Stimulated activated CD4-positive, alpha-beta T cell treated with anti-CD3 and anti-CD28 coated beads, Interleukin-4, amount 100 ng/mL, for 24 hours (primary cell): ENCODE measurements around the gene RERG.
"Not testable (repeated sequence)": the region's sequence is repeated elsewhere in the genome, so short reads cannot be mapped to it uniquely, and the experiment has no call there.

ENCODE experiments used
- DNase-seq: peaks from one replicate; pipeline ENCODE4 v3.0.0-alpha.2; 2020

The RERG gene, protein sequence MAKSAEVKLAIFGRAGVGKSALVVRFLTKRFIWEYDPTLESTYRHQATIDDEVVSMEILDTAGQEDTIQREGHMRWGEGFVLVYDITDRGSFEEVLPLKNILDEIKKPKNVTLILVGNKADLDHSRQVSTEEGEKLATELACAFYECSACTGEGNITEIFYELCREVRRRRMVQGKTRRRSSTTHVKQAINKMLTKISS

DNA sequence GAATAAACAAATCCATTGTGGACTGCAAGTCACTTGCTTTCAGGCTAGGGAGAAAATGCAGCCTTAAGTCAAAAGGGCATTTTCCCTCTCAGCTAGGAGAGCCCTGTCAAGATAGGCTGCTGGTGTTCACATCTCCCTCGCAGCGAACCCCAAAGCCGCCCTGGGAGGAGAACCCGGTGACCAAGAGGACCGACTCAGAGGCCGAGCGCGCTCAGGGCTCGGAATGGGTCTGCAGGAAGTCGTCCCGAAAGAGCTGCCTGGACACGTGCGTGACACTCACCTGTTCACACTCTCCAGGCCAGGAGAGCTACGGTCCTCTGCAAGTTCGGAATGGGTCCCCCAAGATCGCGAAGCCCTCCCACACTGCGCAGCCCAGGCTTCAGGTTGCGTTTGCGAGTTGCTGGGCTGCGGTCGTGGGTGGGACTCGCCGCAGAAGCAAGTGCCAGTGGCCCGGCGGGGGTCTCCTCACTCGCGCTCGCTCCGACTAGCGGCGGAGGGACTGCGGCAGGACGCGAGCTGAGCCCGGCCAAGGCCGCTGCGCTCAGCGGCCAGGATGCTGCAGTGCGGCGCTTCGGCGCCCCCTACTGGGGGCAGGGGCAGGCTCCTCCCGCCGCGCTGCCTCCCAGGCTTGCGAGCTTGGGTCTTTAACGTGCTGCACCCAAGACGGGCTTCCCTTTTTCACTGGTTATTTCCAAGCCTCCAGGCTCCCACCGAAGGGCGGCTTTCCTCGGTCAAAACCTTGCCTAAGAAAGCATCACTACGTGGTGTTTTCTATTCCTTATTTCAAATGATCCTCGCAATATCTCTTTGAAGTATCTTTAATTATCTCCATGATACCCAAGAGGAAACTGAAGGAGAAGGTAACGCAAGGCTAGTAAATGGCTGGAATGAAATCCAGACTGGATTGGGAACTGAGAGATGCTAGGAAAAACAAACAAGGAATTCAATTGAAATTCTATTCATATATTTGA is at the start of gene RERG:
Gene RERG (minus strand): TSS at position 503 of the 971 bp plus-strand sequence. CDS start 3,928 bp downstream, outside the sequence.
- peak; percentile 71 for DNase-seq

DNA sequence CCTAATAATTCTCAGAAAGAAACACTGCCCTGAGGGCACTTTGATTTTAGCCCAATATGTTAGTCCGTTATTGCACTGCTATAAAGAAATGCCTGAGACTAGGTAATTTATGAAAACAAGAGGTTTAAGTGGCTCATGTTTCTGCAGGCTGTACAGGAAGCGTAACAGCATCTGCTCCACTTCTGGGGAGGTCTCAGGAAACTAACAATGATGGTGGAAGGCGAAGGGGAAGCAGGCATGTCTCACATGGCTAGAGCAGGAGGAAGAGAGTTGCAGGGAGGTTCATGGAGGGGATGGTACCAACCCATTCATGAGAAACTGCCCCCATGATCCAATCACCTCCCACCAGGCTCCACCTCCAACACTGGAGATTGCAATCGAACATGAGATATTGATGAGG is 49.4 kb upstream of the RERG start:
- DNase-seq = no peak

DNA sequence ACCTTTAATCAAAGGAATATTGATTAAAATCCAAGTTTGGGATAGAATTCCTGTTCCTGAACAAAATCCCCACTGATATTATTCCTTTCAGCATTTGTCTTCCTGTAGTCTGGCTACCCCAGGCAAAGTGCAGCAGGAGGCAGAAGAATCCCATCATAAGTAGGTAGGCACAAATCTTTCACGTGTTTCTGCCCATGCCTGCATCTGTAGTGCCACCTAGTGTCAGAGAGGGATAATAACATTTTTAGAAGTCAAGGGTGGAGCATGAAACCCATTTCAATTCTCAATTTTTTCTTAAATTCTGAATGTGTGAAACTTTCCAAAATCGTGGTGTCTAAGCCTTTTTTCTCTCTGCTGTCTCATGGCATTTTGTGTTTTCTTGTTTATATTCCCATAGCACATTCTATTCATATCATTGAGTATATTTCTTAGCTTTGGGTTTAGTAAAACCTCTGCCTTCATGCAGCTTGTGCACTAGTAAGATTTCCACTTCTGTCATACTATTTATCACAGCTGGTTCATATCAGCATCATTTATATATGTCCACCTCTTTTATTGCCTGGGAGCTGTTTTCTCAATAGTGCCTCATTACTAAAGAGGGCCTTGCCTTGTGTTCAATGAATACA is 47.8 kb upstream of the RERG start:
- peak; percentile 33 for DNase-seq

DNA sequence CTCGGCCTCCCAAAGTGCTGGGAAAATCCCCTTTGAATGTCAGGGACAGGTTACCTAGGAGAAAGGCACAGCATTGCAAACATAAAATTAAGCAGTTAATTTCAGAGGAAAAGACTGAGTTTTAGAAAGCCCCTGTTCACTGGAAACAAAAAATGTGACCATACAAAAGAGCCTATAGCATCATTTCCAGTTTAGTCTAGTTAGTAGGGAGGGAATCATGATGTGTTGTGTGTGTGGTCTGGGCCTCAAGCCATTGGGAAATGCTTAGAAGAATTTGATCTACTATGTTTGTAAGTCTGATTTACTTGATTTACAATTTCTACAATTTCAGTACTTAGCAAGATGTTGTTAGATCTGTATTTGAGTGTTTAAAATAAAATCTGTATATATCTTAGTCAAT is 47.1 kb upstream of the RERG start:
- DNase-seq = no peak

DNA sequence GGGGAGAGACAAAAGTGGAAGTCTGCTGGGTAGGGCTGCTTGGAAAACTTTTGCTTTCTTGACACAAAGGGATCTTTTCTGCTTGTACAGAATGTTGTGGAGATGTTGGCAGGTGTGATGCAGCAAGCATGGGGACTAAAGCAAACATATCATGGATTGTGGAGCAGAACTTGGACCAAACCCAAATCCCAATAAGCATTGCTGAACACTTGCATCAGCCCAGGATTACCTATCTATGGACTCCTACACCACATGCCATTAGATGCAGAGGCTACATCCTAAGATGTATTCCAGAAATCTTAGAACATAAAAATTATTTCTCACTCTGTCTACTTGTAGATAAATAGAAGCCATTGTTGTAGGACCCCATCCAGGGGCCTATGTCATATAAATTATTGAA is 44.7 kb upstream of the RERG start:
- DNase-seq = no peak

DNA sequence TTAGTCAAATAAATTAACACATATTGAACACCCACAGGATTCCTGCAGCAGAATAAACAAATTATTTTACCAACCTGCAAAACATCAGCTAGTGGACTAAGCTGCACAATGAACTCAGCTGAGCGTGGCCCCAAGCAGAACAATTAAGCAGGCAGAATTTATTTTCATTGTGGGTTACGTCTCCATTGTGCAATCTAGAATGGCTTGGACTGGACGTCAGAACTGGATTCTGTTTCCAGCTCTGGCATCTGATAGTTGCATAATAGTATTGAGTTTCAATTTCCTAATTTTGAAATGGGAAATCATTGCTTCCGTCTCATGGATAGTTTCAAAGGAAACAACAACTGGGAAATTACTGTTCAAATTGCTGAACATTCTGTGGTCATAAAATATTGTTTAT is 35.5 kb upstream of the RERG start:
- no peak for DNase-seq

DNA sequence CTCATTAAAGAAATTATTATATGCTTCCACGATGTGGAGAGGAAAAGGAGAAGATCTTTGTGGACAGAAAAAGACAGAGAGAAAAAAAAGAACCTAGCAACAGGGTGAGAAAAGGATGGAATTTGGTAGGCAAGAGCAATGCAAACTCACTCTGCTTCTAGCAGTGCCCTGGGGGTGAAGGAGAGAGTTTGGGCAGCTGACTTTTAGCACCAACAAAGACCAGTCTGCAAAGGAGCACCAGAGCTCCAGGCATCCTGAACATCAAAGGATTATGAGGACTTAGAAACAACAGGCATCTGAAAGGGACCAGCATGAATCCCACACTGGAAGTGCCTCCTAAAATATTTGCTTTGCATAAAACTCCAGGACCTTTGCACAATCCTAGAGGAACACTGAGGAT is 32.8 kb upstream of the RERG start:
- DNase-seq = no peak

DNA sequence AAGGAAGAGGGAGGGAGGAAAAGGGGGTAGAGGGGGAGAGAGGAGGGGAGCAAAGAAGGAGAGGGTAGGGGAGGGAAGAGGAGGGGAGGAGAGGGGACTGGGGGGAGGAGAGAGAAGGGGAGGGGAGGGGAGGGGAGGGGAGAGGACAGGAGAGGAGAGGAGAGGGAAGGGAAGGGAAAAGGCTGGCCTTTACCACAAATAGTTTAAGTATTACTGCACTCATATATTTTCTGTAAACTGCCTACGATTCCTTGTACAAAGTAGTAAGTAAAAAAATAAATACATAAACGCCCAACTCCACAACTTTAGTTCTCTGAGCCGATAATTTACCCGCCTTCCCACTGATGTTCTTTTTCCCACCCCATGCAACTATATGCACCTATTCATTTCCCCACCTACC is 23.7 kb upstream of the RERG start:
- DNase-seq = no peak

DNA sequence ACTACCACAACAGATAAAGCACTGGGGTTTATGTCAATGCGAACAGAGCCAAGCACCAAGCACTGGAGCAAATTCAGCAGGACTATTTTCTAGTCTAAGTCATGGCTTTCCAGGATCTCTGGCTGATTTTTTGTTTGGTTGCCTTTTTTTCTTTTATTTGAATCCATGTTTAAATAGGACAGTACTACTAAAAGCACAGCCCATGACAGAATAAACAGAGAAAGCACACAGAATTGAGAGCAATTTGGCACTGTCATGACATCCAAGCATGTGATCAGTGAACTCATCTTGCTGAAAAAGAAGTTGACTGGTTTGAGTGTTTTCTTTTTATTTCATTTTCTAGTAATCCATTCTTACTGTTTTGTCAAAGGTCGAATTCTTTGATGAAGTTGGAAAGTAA is 23.1 kb upstream of the RERG start:
- no peak for DNase-seq

DNA sequence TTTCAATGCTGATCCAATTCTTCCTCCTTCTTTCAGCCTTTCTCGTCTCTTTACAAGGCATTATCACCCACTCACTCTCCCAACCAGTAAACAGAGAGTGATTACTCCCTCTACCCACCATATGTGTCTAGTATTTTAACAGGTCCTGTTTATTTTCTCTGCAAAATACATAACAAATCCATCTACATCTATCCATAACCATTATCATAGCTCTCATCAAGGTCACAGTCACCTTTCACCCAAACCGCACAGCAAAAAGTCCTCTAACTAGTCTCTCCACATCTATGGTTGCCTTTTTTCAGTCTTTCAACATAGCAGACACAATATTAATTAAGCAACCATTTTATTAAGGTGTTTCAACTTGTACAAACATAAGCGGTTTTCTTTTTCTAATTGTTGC is 21.9 kb upstream of the RERG start:
- DNase-seq = no peak

DNA sequence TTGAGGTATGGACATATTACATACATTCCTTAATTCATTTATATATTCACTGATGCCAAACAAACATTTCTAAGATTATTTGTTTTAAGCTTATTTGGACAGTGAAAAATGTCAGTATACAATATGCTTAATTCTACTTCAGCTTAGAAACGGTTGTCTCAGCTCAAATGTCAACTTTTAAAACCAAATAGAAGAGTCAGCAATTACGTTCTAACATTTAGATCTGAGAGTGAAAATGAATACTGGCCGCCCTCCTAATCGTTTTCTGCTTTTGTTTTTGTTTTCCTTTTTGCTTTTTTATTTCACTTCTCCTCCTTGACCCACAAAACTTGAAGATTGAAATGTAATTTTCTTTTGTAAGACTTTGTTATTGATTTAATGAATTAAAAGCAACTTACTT is 19.7 kb upstream of the RERG start:
- no peak for DNase-seq

DNA sequence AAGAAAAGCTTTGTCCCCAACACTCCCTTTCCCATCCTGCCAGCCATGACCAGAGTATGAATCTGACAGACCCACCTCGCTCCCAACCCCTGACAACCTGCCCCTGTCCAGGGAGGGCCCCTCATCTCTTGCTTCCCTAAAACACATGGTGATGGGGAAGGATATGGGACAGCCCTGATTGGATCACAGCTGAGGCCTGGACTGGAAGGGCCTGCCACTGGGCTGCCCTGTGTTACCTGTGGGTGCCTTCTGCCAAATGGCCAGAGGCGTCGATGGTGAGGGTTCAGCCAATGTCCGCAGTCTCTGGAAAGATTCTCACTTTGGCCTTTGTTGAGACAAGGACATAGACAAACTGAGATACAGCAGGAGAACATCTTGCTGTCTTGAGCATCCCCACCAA is 13.3 kb upstream of the RERG start:
- DNase-seq = no peak

DNA sequence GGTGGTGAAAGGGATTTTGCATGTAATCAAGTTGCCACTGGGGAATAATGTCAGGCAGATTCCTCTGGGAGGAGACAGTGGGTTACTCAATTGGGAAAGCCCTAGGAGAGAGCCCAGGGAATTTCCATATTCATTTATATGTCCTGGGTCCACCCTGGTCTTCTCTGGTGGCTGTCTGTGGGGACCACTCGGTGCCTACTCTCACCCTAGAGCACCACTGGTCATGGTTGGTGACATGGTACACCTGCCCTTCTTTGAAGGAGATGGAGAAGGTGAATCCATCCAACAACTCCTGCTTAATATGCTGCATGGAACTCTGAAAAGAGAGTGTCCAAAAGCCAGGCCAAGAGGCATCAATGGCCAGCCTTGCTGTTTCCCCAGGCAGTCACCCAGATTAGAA is 12.8 kb upstream of the RERG start:
- no peak for DNase-seq

DNA sequence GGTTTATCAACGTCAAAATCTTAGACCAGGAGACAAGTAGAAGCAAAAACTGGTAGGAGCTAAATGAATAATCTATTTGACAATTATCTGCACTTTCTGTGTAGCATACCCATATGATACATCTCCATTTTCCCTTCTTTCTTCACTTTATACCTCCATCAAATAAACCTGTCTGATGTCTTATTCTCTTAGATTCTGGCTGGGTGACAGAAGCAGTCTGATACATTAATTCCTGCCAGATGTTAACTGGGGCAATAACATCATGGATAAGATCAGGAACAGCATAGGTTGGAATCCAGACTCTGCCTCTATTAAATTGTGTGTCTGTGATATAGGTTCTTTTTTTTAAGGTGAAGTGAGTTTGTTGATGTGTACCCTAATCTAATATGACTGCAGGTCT is 11.7 kb upstream of the RERG start:
- no peak for DNase-seq

DNA sequence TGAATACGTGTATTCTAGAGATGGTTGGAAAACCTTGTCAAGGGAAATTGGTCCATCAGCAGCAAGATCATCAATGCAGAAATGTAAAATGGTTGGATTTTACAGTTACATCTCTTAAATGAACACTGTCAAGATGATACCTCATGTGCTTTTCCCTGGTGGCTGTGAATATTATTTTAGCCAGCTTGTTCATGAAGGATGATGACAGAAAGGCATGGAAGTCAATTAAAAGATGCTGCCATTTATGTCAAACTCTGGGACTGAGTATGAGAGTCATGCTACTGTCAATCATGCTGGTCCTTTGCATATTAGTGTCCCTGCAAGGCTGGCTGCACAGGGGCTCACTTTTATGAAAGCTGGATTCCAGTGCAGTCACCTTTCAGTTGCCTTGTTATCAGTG is 10.3 kb upstream of the RERG start:
- DNase-seq = no peak

DNA sequence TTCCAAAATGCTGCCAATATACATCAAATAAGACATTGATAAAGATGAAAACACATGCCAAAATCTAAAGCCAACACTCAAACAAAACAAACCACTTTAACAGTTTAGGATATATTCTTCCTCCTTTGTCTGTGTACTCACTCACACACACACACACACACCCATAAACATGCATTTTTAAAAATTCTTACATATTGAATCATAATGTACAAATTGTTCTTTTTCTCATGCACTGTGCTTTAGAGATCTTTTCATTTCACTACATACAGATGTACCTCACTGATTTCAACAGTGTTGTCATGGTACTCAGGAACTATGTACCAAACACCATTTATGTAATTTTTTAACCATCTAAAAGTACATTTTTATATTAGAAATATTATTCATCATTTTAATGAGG is 9.5 kb upstream of the RERG start:
- DNase-seq = no peak

DNA sequence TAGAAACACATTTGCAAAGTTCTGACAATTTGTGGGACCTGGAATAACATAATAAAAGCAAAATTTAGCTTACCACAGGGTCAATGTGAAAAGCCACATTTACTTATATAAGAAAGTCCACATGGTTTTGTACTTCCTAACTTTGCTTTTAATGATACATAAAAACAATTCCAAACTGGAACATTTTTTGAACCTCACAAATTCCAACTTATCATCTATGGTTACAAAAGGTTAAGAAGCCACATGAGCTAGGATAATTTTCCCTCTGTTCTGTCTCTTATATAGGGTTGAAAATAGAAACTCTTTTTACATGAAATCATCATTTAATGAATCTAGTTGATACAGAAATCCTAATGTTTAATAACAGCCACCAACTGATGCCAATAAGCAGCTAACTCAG is 8.9 kb upstream of the RERG start:
- no peak for DNase-seq

DNA sequence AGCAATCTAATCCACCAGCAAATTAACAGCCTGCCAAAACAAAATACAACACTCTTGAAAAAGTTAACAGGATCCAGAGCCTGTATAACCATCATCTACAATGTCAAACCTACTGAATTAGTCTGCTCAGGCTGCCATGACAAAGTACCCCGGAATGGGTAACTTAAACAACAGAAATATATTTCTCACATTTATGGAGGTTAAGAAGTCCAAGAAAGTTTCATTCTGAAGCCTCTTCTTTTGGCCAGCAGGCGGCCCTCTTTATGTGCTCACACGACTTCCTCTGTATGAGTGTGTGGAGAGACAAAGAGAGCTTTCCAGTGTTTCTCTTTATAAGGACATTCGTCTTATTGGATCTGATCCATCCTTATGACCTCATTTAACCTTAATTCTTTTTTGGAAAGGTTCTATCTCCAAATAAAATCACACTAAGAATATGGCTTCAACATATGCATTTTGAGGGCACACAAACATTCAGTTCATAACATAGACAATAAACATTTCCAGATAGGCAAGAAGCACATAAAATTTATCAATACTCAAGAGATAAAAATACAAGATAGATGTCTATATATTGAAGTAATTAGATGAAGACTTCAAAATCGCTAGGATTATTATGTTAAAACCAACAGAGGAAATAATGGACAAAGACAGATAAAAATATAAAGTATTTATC is 5.9 kb upstream of the RERG start:
- peak; percentile 12 for DNase-seq

DNA sequence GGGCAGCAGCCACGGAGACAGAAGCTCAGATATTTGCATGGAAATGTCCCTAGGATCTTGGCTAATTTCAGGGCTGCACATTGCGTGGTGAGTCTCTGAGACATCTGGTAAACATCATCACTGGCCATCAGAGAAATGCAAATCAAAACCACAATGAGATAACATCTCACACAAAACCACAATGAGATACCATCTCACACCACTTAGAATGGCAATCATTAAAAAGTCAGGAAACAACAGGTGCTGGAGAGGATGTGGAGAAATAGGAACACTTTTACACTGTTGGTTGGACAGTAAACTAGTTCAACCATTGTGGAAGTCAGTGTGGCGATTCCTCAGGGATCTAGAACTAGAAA is 4.6 kb upstream of the RERG start:
- DNase-seq = not testable (repeated sequence)

DNA sequence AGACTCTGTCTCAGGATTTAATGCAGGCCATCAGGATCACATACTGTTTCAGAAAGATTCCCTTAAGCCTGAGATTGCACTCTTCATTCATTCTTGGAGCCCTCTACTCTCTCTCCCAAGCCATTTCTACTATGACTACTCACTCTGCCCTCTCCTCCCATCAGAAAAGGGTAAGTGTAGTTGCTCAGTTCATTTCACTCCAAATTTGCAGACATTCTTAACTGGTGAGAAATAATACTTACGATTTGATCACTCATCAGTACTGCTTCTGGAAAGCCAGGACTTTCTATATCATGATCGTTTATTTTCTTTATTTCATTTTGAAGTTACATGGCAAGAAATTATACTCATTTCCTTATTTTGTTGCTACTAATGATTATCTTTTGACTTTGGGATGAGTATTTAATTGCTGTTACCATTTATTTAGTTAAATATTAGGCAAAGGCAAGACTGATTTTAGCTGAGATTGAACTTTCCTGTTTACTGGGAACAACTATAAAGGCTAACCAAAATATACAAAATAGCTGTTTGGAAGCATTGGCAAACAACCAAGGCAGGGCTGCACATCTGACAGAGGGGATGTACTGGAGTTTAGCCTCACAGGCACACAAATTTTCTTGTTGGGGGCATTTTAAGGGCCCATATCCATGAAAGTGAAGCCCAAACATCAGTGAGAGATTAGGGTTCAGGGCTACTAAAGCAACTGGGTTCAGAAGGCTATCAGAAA is 4.1 kb upstream of the RERG start:
- no peak for DNase-seq

DNA sequence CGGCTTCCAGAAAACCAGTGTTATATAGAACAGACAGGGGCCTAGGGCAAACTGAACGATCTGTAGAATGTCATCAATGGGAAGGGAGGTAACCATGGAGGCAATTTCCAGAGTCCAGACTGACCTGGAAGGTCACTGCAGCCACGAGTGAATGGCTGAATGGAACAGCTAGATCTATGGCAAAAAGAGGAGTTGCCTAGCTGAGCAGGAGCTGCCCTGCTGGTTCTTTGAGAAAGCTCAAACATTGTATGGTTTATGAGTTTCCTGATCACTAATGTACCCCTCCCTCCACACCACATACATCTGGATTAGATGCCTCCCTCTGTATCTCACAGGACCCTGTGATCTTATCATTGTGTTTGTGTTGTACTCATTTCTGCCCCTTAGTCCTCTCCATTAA is 1.0 kb upstream of the RERG start:
- DNase-seq = no peak

DNA sequence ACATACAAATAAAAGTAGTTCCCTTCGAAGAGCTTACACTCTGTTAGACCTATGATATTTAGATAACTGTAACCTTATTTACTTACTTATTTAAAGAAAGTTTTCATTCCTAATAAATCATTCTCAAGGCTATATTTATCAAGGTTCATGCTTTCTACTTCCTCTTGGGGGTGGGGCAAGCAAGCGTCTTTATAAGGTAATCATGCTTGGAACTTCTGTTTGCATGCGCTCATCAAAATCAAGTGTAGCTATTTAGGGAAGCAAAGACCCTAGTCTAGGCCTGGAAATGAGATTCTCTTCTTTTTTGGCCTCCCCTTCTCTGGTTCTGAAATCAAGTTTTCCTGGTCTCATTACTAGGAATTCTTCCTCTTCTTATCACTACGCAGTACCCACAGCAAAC is 766 bp downstream of the RERG start:
- no peak for DNase-seq

DNA sequence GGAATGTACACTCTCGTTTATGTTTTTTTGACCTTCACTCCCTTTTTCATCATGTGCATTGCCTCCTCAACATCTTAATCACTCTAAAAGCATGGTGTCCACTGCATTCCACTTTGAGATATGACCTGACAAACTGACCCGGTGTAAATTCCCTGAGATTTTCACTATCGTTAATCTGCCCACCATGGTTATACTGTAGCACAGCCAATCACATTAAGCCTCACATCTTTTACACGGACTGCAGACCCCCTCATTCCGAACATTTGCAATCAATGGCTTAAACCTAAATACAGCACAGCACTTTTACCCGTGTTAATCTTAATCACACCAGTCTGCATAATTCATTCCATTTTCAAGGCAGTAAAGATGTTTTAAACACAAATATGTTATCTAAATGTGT is 2.4 kb downstream of the RERG start:
- DNase-seq = no peak
